H1 (cell line): ENCODE data around the gene LPGAT1. TPM values are rescaled to one million over a fixed set of nuclear protein-coding genes. Genes with fewer than 3 reads are reported as not detected.

ENCODE experiments used
- RXRA ChIP-seq: IDR thresholded peaks from 2 replicates; pipeline ENCODE4 v1.6.1; 2011; ENCODE audit warnings: low read depth, mild to moderate bottlenecking, low read length, moderate library complexity; ENCODE audit not compliant: insufficient read depth
- SIX5 ChIP-seq: IDR thresholded peaks from 2 replicates; pipeline ENCODE4 v1.6.1; 2011; ENCODE audit warnings: mild to moderate bottlenecking, low read depth, low read length
- TCF12 ChIP-seq: IDR thresholded peaks from 2 replicates; pipeline ENCODE4 v1.6.1; 2011; ENCODE audit warnings: low read depth, mild to moderate bottlenecking, low read length
- polyA plus RNA-seq, 7 experiments: library from polyadenylated mRNA; depleted of rRNA in 3 of 7; stranded (reverse) in 5 of 7; unstranded in 2 of 7; fragments of >200 nt in 5 of 7; fragments of 200-250 nt in 2 of 7; gene quantifications; 1 replicate in 5 of 7; 2 replicates in 1 of 7; 4 replicates in 1 of 7; pipeline versions ENCODE4 v1.2.1 to v1.2.3, GENCODE V29; 2011 to 2013; ENCODE audit warnings: missing spikeins in 2 of 7, mixed read lengths in 2 of 7
- total RNA-seq: library from RNA; stranded (reverse); fragmentation: NEBNext Ultra II Directional; extraction: Animal tissue kit (Norgen Biotek cat#: 25700); gene quantifications from 2 replicates; pipeline ENCODE4 v1.2.1, GENCODE V29; 2021
- TF ChIP-seq, protein P1 (sequence below): fragments of 300-600 bp; sonication (generic); IDR thresholded peaks from 2 replicates; pipeline ENCODE4 v1.7.1; 2012; ENCODE audit warnings: low read length, moderate library complexity, mild to moderate bottlenecking, inconsistent platforms; ENCODE audit not compliant: insufficient replicate concordance

LPGAT1 gene
- total and polyA plus RNA-seq, 2 of the 8 experiments (the other 6 are each of a cell fraction or from before 2014, with no cell fraction given) = 2.3 to 13.5 TPM

DNA sequence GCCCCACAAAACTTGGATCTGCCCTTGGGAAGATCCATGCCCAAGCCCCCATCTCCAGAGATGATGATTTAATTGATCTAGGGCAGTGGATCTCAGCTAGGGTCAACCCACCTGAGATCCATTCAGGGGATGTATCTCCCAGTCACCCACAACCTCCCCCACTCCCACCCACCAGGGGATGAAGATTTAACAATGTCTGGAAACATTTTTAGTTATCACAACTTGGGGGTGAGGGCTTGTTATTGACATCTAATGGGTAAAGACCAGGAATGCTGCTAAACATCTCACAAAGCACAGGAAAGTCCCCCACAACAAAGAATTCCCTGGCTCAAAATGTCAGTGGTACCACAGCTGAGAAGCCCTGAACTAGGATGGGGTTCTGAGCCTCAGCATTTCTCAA is 45.0 kb upstream of the LPGAT1 start (continued):
- TF ChIP-seq, protein P1, sequence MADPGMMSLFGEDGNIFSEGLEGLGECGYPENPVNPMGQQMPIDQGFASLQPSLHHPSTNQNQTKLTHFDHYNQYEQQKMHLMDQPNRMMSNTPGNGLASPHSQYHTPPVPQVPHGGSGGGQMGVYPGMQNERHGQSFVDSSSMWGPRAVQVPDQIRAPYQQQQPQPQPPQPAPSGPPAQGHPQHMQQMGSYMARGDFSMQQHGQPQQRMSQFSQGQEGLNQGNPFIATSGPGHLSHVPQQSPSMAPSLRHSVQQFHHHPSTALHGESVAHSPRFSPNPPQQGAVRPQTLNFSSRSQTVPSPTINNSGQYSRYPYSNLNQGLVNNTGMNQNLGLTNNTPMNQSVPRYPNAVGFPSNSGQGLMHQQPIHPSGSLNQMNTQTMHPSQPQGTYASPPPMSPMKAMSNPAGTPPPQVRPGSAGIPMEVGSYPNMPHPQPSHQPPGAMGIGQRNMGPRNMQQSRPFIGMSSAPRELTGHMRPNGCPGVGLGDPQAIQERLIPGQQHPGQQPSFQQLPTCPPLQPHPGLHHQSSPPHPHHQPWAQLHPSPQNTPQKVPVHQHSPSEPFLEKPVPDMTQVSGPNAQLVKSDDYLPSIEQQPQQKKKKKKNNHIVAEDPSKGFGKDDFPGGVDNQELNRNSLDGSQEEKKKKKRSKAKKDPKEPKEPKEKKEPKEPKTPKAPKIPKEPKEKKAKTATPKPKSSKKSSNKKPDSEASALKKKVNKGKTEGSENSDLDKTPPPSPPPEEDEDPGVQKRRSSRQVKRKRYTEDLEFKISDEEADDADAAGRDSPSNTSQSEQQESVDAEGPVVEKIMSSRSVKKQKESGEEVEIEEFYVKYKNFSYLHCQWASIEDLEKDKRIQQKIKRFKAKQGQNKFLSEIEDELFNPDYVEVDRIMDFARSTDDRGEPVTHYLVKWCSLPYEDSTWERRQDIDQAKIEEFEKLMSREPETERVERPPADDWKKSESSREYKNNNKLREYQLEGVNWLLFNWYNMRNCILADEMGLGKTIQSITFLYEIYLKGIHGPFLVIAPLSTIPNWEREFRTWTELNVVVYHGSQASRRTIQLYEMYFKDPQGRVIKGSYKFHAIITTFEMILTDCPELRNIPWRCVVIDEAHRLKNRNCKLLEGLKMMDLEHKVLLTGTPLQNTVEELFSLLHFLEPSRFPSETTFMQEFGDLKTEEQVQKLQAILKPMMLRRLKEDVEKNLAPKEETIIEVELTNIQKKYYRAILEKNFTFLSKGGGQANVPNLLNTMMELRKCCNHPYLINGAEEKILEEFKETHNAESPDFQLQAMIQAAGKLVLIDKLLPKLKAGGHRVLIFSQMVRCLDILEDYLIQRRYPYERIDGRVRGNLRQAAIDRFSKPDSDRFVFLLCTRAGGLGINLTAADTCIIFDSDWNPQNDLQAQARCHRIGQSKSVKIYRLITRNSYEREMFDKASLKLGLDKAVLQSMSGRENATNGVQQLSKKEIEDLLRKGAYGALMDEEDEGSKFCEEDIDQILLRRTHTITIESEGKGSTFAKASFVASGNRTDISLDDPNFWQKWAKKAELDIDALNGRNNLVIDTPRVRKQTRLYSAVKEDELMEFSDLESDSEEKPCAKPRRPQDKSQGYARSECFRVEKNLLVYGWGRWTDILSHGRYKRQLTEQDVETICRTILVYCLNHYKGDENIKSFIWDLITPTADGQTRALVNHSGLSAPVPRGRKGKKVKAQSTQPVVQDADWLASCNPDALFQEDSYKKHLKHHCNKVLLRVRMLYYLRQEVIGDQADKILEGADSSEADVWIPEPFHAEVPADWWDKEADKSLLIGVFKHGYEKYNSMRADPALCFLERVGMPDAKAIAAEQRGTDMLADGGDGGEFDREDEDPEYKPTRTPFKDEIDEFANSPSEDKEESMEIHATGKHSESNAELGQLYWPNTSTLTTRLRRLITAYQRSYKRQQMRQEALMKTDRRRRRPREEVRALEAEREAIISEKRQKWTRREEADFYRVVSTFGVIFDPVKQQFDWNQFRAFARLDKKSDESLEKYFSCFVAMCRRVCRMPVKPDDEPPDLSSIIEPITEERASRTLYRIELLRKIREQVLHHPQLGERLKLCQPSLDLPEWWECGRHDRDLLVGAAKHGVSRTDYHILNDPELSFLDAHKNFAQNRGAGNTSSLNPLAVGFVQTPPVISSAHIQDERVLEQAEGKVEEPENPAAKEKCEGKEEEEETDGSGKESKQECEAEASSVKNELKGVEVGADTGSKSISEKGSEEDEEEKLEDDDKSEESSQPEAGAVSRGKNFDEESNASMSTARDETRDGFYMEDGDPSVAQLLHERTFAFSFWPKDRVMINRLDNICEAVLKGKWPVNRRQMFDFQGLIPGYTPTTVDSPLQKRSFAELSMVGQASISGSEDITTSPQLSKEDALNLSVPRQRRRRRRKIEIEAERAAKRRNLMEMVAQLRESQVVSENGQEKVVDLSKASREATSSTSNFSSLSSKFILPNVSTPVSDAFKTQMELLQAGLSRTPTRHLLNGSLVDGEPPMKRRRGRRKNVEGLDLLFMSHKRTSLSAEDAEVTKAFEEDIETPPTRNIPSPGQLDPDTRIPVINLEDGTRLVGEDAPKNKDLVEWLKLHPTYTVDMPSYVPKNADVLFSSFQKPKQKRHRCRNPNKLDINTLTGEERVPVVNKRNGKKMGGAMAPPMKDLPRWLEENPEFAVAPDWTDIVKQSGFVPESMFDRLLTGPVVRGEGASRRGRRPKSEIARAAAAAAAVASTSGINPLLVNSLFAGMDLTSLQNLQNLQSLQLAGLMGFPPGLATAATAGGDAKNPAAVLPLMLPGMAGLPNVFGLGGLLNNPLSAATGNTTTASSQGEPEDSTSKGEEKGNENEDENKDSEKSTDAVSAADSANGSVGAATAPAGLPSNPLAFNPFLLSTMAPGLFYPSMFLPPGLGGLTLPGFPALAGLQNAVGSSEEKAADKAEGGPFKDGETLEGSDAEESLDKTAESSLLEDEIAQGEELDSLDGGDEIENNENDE = no peak
- TF ChIP-seq TCF12 (no peak), RXRA (no peak), SIX5 (no peak)
- TF ChIP-seq, all 59 proteins: peak for 0
